Stimulated activated naive CD4-positive, alpha-beta T cell treated with Interleukin-2 at 50 U/mL for 16 hours (primary cell): Measurements from ENCODE around the gene CDK19.
"Not testable (repeated sequence)": the region's sequence is repeated elsewhere in the genome, so short reads cannot be mapped to it uniquely, and the experiment has no call there.

ENCODE experiments used
- DNase-seq: peaks from one replicate; lab custom pipeline; 2025; lab: John Stamatoyannopoulos, UW

Gene CDK19

DNA sequence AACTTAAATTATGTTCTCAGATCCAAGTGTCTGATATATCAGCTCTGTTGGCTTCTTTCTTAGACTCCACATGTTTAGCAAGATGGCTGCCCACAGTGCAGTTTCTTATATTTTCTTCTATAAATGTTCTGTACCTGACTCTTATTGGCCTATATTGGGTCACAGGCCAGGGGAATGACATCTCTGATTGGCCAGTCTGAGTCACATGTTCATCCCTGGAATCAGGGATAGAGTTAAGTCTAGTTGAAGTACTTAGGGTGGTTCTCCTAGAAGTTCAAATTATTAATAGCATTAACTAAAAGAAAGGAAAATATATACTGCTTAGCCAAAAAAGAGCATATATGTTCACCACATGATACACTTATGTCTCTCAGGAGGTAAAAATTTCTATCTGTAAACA, 233.6 kb downstream of the CDK19 start:
- no peak for DNase-seq

DNA sequence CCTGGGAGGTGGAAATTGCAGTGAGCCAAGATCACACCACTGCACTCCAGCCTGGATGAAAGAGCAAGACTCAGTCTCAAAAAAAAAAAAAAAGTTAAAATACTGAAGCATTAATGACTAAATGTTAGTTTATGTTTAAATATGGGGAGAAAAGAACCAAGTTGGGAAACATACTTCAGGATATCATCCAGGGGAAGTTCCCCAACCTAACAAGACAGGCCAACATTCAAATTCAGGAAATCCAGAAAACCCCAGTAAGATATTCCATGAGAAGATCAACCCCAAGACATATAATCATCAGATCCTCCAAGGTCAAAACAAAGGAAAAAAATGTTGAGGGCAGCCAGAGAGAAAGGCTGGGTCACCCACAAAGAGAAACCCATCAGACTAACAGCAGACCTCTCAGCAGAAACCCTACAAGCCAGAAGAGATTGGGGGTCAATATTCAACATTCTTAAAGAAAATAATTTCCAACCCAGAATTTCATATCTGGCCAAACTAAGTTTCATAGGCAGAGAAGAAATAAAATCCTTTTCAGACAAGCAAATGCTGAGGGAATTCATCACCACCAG, 237.6 kb downstream of the CDK19 start:
- not testable (repeated sequence) for DNase-seq

DNA sequence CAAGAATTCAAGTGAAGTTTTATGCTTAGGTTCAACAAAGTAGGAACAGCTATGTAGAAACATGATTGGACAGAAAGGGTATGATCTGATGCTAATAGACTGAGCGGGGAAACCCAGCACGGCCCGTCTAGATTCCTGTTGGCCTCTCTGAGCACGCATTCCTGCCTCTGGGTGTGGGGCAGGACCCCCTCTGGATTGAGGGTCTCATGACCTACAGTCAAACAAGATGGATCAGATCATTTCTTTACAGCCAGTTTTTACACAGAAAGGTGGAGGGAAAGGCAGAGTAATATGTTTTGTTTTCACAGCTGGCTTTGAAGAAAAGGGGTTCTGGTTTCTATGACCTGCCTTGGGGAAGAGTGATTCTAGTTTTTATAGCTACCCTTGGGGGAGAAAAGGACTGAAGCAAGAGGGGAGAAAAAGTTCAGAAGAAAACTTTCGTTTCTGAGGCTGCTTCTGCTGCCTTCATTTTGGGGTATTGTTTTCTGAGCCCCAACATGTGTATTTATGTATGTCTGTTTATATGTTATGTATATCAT, 239.3 kb downstream of the CDK19 start:
- no peak for DNase-seq

DNA sequence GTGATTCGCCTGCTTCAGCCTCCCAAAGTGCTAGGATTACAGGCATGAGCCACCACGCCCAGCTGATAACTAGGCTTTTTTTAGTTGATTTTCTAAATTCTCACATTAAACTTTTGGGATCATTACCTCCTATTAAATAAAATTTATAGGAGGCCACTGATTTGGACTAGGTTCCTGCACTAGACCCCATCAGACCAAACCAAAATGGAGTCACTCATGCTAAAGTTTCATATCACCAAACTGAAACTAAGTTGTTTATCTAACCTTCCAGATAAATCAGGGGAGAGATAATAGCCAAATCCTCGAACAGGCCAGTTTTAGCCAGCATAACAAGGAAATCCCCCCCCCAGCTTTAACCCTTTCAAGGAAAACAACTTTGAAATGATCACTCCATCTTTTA, 240.5 kb downstream of the CDK19 start:
- DNase-seq: no peak

DNA sequence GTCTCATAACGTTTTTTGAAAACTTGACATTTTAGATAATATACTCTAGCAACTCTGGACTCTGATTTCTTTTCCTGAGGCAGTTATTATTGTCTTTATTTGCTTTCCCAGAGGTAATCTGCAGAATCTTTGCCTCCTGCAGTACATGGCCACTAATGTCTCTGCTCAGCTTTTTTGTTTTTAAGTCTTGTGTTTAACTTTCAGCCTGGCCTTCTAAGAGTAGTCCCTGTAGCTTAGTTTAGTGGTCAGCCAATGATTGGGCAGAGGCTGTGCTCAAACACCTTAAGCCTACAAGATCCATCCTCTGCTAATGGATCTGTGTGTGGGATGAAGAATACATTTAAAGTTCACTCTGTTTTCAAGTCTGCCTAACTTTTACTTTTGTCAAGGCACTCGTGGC, 241.7 kb downstream of the CDK19 start:
- DNase-seq: no peak

DNA sequence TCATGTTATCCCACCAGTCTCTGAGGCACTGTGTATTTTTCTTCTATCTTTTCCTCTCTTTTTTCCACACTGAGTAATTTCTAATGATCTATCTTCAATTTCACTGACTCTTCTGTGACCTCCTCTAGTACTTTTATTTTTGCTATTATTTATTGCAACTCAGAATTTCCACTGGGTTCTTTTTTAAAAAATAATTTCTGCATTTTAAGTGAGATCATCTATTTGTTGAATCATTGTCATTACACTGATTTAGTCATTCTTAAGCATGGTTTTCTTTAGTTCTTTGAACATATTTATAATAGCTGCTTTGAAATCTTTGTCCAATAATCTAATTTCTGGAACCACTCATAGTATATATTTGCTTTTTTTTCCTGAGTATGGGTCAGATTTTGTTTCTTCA, 242.1 kb downstream of the CDK19 start:
- DNase-seq: no peak

DNA sequence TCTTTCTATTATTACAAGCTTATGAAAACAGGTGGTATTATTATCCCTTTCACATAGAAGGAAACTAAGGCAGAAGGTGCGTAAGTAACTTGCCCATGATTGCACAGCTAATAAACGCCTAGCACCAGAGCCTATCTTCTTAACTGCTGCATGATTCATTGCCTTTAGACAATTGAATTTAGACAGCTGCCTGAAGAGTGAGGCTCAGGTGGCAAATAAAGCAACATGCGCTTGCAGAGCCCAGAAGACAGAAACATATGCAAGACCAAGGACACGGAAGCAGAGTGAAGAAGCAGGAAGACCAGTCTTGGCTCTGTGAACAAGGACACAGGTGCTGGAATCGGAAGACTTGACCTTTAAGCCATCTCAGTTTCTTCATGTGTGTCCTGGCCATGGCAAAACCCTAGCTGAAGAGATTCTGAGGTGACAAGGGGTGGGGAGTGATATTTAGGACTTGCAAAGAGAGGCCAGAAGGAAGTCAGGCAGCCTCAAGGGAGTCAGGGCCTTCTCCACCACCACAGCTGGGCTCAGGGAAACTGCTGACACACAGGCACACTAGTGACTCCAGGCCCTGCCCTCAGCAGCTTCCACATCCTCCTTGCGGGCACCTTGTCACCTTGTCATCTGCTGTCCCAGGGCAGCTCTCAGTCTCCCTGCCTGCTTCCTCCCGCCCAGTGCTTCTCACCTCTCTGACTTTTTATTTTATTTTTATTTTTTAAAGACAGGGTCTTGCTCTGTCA, 247.1 kb downstream of the CDK19 start:
- DNase-seq: no peak

DNA sequence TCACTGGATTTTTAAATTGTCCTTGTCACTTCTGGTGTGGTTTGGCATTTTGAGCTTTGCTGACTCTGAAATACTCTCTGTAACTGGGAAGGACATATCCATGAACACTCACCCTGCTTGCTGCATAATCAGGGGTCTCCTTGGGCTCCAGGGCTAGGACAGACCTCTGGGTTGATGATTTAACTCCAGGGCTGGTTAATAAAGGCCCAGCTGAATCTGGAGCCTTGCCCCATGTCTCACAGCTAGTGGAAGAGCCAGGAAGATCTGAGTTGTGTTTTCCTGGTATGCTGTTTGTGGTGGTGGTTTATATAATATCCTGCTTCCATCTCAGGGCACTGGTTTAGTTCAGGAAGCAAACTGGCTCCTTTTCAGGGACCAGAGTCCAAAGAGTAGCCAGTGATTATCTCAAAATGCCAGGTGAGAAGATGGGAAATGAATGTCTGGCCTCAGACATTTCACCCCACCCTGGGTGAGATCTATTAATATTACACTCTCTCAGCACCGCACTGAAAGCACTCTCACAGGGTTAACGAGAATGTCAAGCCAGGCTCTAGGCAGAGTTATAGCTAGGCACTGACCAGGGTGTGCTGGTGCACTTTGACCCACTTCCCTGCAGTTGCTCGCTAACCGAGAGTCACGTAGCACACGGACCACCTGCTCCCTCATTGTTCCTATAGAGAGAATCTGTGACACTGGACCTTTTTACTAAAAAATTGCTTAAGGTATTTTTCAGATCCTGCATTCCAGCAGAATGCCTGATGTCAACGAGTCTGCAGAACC, 248.7 kb downstream of the CDK19 start:
- no peak for DNase-seq

DNA sequence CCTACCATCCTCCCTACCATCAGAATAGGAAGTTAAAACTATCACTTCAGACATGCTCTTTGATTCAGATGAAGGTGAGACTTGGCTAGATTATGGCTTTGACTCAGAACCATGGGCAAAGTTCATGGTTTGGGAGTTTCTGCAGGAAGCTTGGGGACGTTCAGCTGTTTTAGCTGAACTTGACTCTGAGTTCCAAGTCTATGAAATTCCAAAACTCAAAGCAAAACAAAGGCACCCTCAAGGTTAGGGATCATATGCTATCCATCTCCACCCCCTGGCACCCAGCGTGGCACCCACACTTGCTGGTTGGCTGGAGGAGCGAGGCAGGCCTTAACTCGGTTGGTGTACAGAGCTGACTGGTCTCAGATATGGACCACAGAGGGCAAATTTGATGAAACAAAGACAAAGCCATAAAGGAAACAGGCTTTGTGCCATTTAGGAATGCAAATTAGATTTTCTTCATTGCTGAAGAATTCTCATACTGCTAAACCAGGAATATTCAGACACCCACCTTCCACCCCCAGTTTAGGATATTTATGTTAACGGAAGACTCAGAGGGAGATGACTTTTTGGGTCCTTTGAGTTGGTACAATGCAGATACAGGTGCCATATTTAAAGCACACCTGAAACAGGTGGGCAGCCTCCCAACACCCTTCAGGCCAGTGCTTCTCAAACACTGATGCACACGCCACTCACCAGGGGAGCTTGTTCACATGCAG, 250.4 kb downstream of the CDK19 start:
- no peak for DNase-seq

DNA sequence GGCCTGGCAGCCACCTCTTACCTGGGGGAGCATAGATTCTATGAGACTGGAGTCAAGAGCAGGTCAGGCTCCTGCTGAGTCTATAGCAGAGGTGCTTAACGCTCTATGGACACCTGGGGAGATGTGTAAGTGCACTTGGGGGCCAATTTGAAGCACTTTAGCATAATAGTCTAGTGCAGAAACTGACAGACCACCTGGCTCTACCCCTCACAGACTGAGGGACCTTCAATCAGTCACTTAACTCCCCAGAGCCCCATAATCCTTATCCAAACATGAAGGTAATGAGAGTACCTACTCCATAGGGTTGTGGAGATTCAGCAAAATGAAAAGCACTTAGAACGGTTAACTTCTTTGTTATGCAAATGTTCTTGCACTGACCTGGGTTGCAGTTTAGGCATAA, 251.6 kb downstream of the CDK19 start:
- no peak for DNase-seq

DNA sequence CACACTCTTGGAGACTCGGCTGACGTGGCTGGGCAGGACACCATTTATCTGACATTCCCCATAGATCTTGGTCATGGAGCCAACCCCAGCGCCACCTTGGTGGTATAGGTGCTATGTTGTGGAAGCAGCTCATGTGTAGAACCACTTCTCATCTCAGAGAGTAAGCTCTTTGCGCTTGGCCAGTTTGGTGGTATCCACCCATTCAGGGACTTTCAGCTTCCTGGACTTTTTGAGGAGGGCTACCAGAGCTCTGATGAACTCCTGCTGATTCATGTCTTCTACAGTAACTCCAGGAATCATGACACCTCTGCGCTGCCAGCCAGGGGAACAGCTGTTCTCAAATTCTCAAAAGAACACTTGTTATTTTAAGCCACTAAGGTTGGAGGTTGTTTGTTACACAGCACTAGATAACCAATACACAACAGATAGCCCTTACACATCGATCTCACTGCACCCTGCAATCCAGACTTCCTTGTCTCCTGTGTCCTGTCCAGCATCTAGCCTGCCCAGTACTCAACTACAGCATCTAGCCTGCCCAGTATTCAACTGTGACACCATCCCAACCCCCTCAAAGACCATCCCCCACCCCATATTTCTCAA, 252.9 kb downstream of the CDK19 start:
- no peak for DNase-seq

DNA sequence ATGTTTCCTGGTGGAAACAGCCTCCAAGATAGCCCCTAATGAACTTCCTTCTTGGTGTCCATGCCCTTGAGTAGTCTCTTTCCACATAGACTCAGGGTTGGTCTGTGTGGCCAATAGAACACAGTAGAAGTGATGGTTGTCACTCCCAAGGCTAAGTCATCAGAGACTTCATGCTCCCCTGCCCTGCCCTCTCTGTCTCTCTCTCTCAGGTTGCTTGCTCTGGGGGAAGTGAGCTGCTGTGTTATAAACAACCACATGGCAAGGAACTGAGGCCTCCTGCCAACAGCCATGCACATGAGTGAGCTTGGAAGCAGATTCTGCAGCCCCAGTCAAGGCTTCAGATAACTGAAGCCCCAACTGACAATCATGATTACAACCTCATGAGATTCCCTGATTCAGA, 253.6 kb downstream of the CDK19 start:
- no peak for DNase-seq

DNA sequence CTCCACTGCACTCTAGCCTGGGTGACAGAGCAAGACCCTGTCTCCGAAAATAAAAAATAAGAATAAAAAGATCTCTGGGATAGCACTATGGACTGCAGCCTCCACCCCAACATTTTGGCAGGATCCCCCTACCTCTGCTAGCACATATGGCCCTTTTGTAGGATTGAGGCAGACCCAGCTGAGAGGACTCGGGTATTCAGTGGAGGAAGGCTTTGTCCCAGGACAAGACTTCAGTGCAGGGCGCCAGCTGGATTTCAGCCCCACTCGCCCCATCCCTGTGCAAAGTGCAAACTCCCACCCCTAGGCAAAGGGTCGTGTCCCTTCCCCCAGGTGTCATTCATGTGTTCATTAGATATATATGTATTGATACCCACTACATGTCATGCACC, 254.3 kb downstream of the CDK19 start:
- no peak for DNase-seq

DNA sequence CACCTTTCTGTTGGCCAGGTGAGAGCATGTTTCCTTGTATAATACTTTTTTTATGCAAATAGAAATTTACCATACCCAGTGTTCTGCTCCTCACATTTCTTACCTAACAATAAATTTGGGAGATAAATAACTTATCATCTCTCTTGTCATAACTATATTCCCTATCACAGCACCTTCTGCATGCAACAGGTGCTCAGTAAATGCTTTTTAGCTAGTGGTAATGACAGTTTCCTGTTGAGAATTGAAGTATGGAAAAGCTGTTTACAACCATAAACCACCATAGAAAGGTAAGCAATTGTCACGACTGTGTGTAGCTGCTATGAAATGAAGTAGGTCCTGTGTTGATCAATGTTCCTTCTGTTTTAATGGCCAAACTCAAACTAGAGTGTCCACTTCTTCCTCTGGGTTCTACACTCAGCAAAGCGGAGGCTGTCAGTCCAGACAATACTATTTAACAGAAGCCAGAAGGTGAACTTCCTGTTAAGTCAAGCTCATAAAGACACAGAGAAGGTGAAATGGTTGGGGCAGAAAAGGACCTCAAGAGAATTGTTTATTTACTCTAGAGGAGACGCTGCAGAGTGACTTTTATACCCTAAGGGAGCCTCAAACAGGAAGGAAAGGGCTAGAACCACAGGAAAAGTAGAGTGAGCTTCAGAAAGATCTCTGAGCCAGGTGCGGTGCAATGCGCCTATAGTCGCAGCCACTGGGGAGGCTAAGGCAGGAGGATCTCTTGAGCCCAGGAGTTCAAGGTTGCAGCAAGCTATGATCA, 254.8 kb downstream of the CDK19 start:
- DNase-seq: no peak
